Vagina (tissue), 2 donors: Measurements from ENCODE around the gene ARSG. TPM values are rescaled to one million over a fixed set of nuclear protein-coding genes. Genes with fewer than 3 reads are reported as not detected.

Experiments used
- DNase-seq, 2 donors: peaks; one replicate each; pipeline ENCODE4 v3.0.0-alpha.2; 2017; ENCODE audit errors: extremely low spot score in 2 of 2
- H3K27ac ChIP-seq: fragments of 200-600 bp; sonication (generic); one replicate; pipeline ENCODE4 v1.5.1; 2019
- H3K27me3 ChIP-seq: fragments of 200-600 bp; sonication (generic); one replicate; pipeline ENCODE4 v1.5.1; 2019
- H3K36me3 ChIP-seq, 2 donors: fragments of 200-600 bp; sonication (generic); one replicate each; pipeline ENCODE4 v1.5.1; 2017 to 2019
- H3K4me1 ChIP-seq: fragments of 200-600 bp; sonication (generic); one replicate; pipeline ENCODE4 v1.5.1; 2019
- H3K4me3 ChIP-seq, 2 donors: fragments of 200-600 bp; sonication (generic); 1 replicate in 1 of 2; 2 replicates in 1 of 2; pipeline ENCODE4 v1.5.1; 2016 to 2019
- H3K9me3 ChIP-seq: fragments of 200-600 bp; sonication (generic); one replicate; pipeline ENCODE4 v1.5.1; 2019
- CTCF ChIP-seq, 3 experiments: fragments of 450-650 bp in 2 of 3; fragments of 200-600 bp in 1 of 3; sonication (generic) in 1 of 3; IDR thresholded peaks; one replicate each; pipeline ENCODE4 v1.5.1; 2017 to 2019; ENCODE audit warnings: antibody characterized with exemption in 3 of 3, mild to moderate bottlenecking in 2 of 3, moderate library complexity in 2 of 3
- POLR2A ChIP-seq, 2 donors: fragments of 450-650 bp; IDR thresholded peaks; one replicate each; pipeline ENCODE4 v1.6.1; 2017; ENCODE audit warnings: antibody characterized with exemption in 2 of 2, mild to moderate bottlenecking in 2 of 2, moderate library complexity in 2 of 2
- POLR2AphosphoS5 ChIP-seq, 2 donors: sonication (generic); formaldehyde crosslinking; IDR thresholded peaks; one replicate each; pipeline ENCODE4 v1.9.0; 2017; ENCODE audit warnings: antibody characterized with exemption in 2 of 2, mild to moderate bottlenecking in 2 of 2, low read depth in 1 of 2; ENCODE audit not compliant: insufficient read depth in 1 of 2
- intact Hi-C: fragments of 100-400 bp; cut with DNase I; formaldehyde crosslinking; loops from one replicate; pipeline ENCODE4 v1.15.1; 2023
- total RNA-seq: library from RNA; depleted of rRNA; stranded (reverse); fragments of >200 nt; gene quantifications from one replicate; pipeline ENCODE4 v1.2.3, GENCODE V29; 2016

Gene ARSG
- total RNA-seq, 1 donor from 2014 or later, result 8.1 TPM

- TF ChIP-seq POLR2AphosphoS5 (IDR thresholded peaks at IDR 0.05; ENCODE audit: insufficient read depth in 1 of 2, low read depth in 1 of 2), result no peak
- no peak for TF ChIP-seq CTCF (IDR thresholded peaks at IDR 0.05)
- no peaks in the 10 kb centered on the region for H3K27me3 ChIP-seq
- H3K4me1 ChIP-seq, result no peaks in the 10 kb centered on the region
- no peaks in the 10 kb centered on the region for H3K9me3 ChIP-seq
- intact Hi-C loops, result loop anchor here (10.0 kb wide), 1 partner anchor 151 kb away; no protein-coding TSS in a partner anchor
- no peak overlapping the region for H3K27ac ChIP-seq
- DNase-seq, result peak in 1 of 2 donors; percentile 52
- H3K4me3 ChIP-seq, result no peak overlapping the region
- peaks cover 0 to 78% of the 10 kb centered on the region in 2 donors for H3K36me3 ChIP-seq
Observed at GRCh38 chr17:68425979-68426378, 134.7 kb downstream of the ARSG start.

- peak in 1 of 2 donors; percentile 80 for DNase-seq
- no peak overlapping the region for H3K4me3 ChIP-seq
Observed at GRCh38 chr17:68427575-68427974, 136.3 kb downstream of the ARSG start.

GRCh38 chr17:68428498-68429172, 137.3 kb downstream of the ARSG start:
- no peak overlapping the region for H3K27ac ChIP-seq
- H3K4me1 ChIP-seq, result no peaks in the 10 kb centered on the region
- H3K36me3 ChIP-seq, result peaks cover 0 to 84% of the 10 kb centered on the region in 2 donors
- H3K4me3 ChIP-seq, result no peak overlapping the region
- peak in 1 of 2 donors; percentile 67 for DNase-seq
- H3K9me3 ChIP-seq, result no peaks in the 10 kb centered on the region
- intact Hi-C loops, result loop anchor here (10.0 kb wide), 1 partner anchor 154 kb away; no protein-coding TSS in a partner anchor
- TF ChIP-seq POLR2AphosphoS5 (IDR thresholded peaks at IDR 0.05; ENCODE audit: insufficient read depth in 1 of 2, low read depth in 1 of 2), result no peak
- TF ChIP-seq CTCF (IDR thresholded peaks at IDR 0.05), result no peak
- TF ChIP-seq POLR2A (IDR thresholded peaks at IDR 0.05), result no peak
- no peaks in the 10 kb centered on the region for H3K27me3 ChIP-seq

More at GRCh38 chr17:68427575-68427974, 136.3 kb downstream of the ARSG start:
- Histone ChIP-seq H3K27ac (no peak overlapping the region), H3K4me1 (no peaks in the 10 kb centered on the region), H3K36me3 (peaks cover 0 to 84% of the 10 kb centered on the region in 2 donors), H3K27me3 (no peaks in the 10 kb centered on the region), H3K9me3 (no peaks in the 10 kb centered on the region)
- intact Hi-C loops, result loop anchor here (10.0 kb wide), 1 partner anchor 153 kb away; no protein-coding TSS in a partner anchor
- TF ChIP-seq CTCF (IDR thresholded peaks at IDR 0.05) (no peak), POLR2AphosphoS5 (IDR thresholded peaks at IDR 0.05; ENCODE audit: insufficient read depth in 1 of 2, low read depth in 1 of 2) (no peak), POLR2A (IDR thresholded peaks at IDR 0.05) (no peak)

- DNase-seq, result peak in 1 of 2 donors; percentile 54
- H3K4me3 ChIP-seq, result no peak overlapping the region
- TF ChIP-seq POLR2A (IDR thresholded peaks at IDR 0.05) (no peak), POLR2AphosphoS5 (IDR thresholded peaks at IDR 0.05; ENCODE audit: insufficient read depth in 1 of 2, low read depth in 1 of 2) (no peak), CTCF (IDR thresholded peaks at IDR 0.05) (no peak)
- H3K4me1 ChIP-seq, result no peaks in the 10 kb centered on the region
- intact Hi-C loops, result loop anchor here (10.0 kb wide), 1 partner anchor 155 kb away; no protein-coding TSS in a partner anchor
- H3K27me3 ChIP-seq, result no peaks in the 10 kb centered on the region
- peaks cover 0 to 93% of the 10 kb centered on the region in 2 donors for H3K36me3 ChIP-seq
- H3K9me3 ChIP-seq, result no peaks in the 10 kb centered on the region
- H3K27ac ChIP-seq, result no peak overlapping the region
Observed at GRCh38 chr17:68429881-68430280, 138.6 kb downstream of the ARSG start.

- Histone ChIP-seq H3K4me1 (peaks cover 5% of the 10 kb centered on the region), H3K27me3 (no peaks in the 10 kb centered on the region), H3K27ac (no peak overlapping the region), H3K4me3 (no peak overlapping the region), H3K36me3 (peaks cover 0 to 86% of the 10 kb centered on the region in 2 donors), H3K9me3 (no peaks in the 10 kb centered on the region)
- intact Hi-C loops, result no loop called here
- DNase-seq, result peak in 1 of 2 donors; percentile 49
- TF ChIP-seq POLR2A (IDR thresholded peaks at IDR 0.05) (no peak), POLR2AphosphoS5 (IDR thresholded peaks at IDR 0.05; ENCODE audit: insufficient read depth in 1 of 2, low read depth in 1 of 2) (no peak), CTCF (IDR thresholded peaks at IDR 0.05) (no peak)
Observed at GRCh38 chr17:68431045-68431608, 139.8 kb downstream of the ARSG start.
